HepG2 (cell line): ENCODE results near the gene ZNF783. TPM values are rescaled to one million over a fixed set of nuclear protein-coding genes. Genes with fewer than 3 reads are reported as not detected.

Experiments
- ATAC-seq: fragments of 200-7000 bp; cut with Tn5 transposase; 3 replicates; pipeline ENCODE4 v1.9.1; 2020; ENCODE audit warnings: mild to moderate bottlenecking, moderate library complexity
- BruUV-seq: library from RNA; stranded (reverse); fragments of 400-500 nt; replicated peaks from 2 replicates; lab custom pipeline; 2021; lab: Mats Ljungman, UMichigan
- CTCF ChIA-PET: fragments of 300-600 bp; formaldehyde crosslinking; extraction: SDS; loops from one replicate; lab custom pipeline; 2021; ENCODE audit warnings: low total read pairs, inconsistent platforms, low intra/inter-chr PET ratio; lab: Yijun Ruan, JAX
- POLR2A ChIA-PET: fragments of 350-600 bp; sonication (Branson Sonifier 250); formaldehyde crosslinking; loops from one replicate; lab custom pipeline; 2020; ENCODE audit warnings: antibody characterized with exemption, inconsistent platforms; lab: Yijun Ruan, JAX
- DNase-seq: peaks from one replicate; pipeline ENCODE4 v3.0.0-alpha.2; 2015; ENCODE audit warnings: low spot score
- FAIRE-seq: peaks from 3 replicates; lab custom pipeline; 2011; peaks lifted over from hg19 to GRCh38; lab: Jason Lieb, UNC
- H2AFZ ChIP-seq: one replicate; pipeline ENCODE4 v1.6.1; 2011; ENCODE audit warnings: low read length, inconsistent platforms
- H3K27ac ChIP-seq: fragments of 300-600 bp; 3 replicates; pipeline ENCODE4 v1.8.0; 2011; ENCODE audit warnings: mixed run types, mild to moderate bottlenecking, mixed read lengths, low read length, inconsistent platforms; ENCODE audit not compliant: insufficient read depth; ENCODE audit errors: extremely low read length
- H3K27me3 ChIP-seq, 2 experiments: fragments of 200-600 bp in 1 of 2; 2 replicates in 1 of 2; 3 replicates in 1 of 2; pipeline versions ENCODE4 v1.6.0 to v1.8.0; 2011; ENCODE audit warnings: low read length in 2 of 2, mild to moderate bottlenecking in 2 of 2, moderate library complexity in 2 of 2, inconsistent platforms in 1 of 2; ENCODE audit not compliant: insufficient read depth in 2 of 2, control insufficient read depth in 1 of 2
- H3K36me3 ChIP-seq, 2 experiments: fragments of 200-600 bp in 1 of 2; replicated peaks in 1 of 2; 2 replicates in 1 of 2; 3 replicates in 1 of 2; pipeline versions ENCODE4 v1.5.1 to v1.8.0; 2011; ENCODE audit warnings: low read length in 2 of 2, inconsistent platforms in 1 of 2; ENCODE audit not compliant: insufficient read depth in 2 of 2, control insufficient read depth in 1 of 2
- H3K4me1 ChIP-seq: 2 replicates; pipeline ENCODE4 v1.5.1; 2012; ENCODE audit warnings: low read length, inconsistent platforms; ENCODE audit not compliant: insufficient read depth
- H3K4me2 ChIP-seq: 2 replicates; pipeline ENCODE4 v1.6.0; 2011; ENCODE audit warnings: low read depth, low read length, inconsistent platforms
- H3K4me3 ChIP-seq, 3 experiments: fragments of 200-600 bp in 1 of 3; sonication (generic), shearing (Covaris generic) in 1 of 3; replicated peaks in 1 of 3; 2 replicates each; pipeline ENCODE4 v1.5.1; 2011 to 2016; ENCODE audit warnings: low read length in 3 of 3, inconsistent platforms in 2 of 3, low read depth in 2 of 3, mild to moderate bottlenecking in 2 of 3, control low read depth in 1 of 3, mixed read lengths in 1 of 3; ENCODE audit not compliant: insufficient read depth in 1 of 3
- H3K79me2 ChIP-seq: one replicate; pipeline ENCODE4 v1.6.1; 2011; ENCODE audit warnings: low read length, inconsistent platforms; ENCODE audit not compliant: insufficient read depth
- H3K9ac ChIP-seq: 2 replicates; pipeline ENCODE4 v1.6.0; 2011; ENCODE audit warnings: mild to moderate bottlenecking, low read depth, low read length, inconsistent platforms; ENCODE audit not compliant: insufficient read depth
- H3K9me3 ChIP-seq: 2 replicates; pipeline ENCODE4 v1.5.1; 2012; ENCODE audit warnings: mild to moderate bottlenecking, low read length
- H4K20me1 ChIP-seq: 2 replicates; pipeline ENCODE4 v1.6.0; 2011; ENCODE audit warnings: inconsistent platforms, mild to moderate bottlenecking, low read length, moderate library complexity; ENCODE audit not compliant: insufficient read depth
- ZNF318 ChIP-seq: sonication (generic); formaldehyde crosslinking; IDR thresholded peaks from 2 replicates; pipeline ENCODE4 v1.4.0; 2020; ENCODE audit warnings: mild to moderate bottlenecking, missing genetic modification reagents
- WGBS: methylation state at CpG from one replicate; pipeline ENCODE4 v1.1.6; 2017; ENCODE audit warnings: low lambda C conversion rate; 5-methylcytosine and 5-hydroxymethylcytosine counted together
- in situ Hi-C: cut with HindIII; loops from 2 replicates; pipeline ENCODE4 v1.10.0; 2017; ENCODE audit warnings: low pct_unique_long_range_greater_than_20kb; ENCODE audit not compliant: extremely low pct_ligation_motif_present
- intact Hi-C: fragments of 100-400 bp; cut with micrococcal nuclease; formaldehyde crosslinking; loops from one replicate; pipeline ENCODE4 v1.10.0; 2022; ENCODE audit not compliant: unreplicated experiment
- polyA plus RNA-seq, 8 experiments: library from polyadenylated mRNA; depleted of rRNA in 3 of 8; stranded (reverse) in 7 of 8; unstranded in 1 of 8; fragments of >200 nt; fragmentation: Illumina TruSeq in 4 of 8; extraction: Trizol in 4 of 8; gene quantifications; 2 replicates each; pipeline versions ENCODE4 v1.2.1 to v1.2.3, GENCODE V29; 2011 to 2016; ENCODE audit warnings: low read depth in 4 of 8, missing spikeins in 1 of 8, mixed read lengths in 1 of 8; ENCODE audit not compliant: insufficient read depth in 1 of 8
- total RNA-seq, 5 experiments: library from RNA; depleted of rRNA; stranded (reverse); fragments of >200 nt; fragmentation: Illumina TruSeq; extraction: Trizol; gene quantifications; 2 replicates each; pipeline ENCODE4 v1.2.3, GENCODE V29; 2016; ENCODE audit warnings: low read depth in 1 of 5
- TF ChIP-seq, protein P1 (sequence below): sonication (generic); formaldehyde crosslinking; IDR thresholded peaks from 2 replicates; pipeline ENCODE4 v1.8.0; 2022; ENCODE audit warnings: mild to moderate bottlenecking, missing genetic modification reagents, borderline replicate concordance

The ZNF783 gene
- total and polyA plus RNA-seq, 2 of the 13 experiments (the other 11 are each of a cell fraction or from before 2014, with no cell fraction given) = 4.1 to 5.2 TPM

GRCh38 chr7:149287622-149288021 is 25.6 kb downstream of the ZNF783 start (continued):
- no peak for TF ChIP-seq ZNF318

GRCh38 chr7:149289262-149289661 is 27.3 kb downstream of the ZNF783 start:
- no peak for FAIRE-seq
- H3K9ac ChIP-seq = no peak overlapping the region
- POLR2A ChIA-PET = no interaction called here
- no peaks in the 10 kb centered on the region for H3K4me1 ChIP-seq
- in situ Hi-C loops = no loop called here
- CTCF ChIA-PET = no interaction called here
- 97% methylated on average over 4 of the region's 8 CpGs for WGBS
- ATAC-seq = no peak
- peaks cover 2 to 3% of the 10 kb centered on the region in 2 experiments; a peak in 3 of 5 replicates for H3K36me3 ChIP-seq
- no peaks in the 10 kb centered on the region for H3K9me3 ChIP-seq
- DNase-seq = no peak
- no peaks in the 10 kb centered on the region for H3K27me3 ChIP-seq
- no peaks in the 10 kb centered on the region for H4K20me1 ChIP-seq
- H3K4me2 ChIP-seq = no peak overlapping the region
- H3K27ac ChIP-seq = no peak overlapping the region
- no peak overlapping the region for H2AFZ ChIP-seq
- H3K4me3 ChIP-seq = no peak overlapping the region
- TF ChIP-seq, protein P1, sequence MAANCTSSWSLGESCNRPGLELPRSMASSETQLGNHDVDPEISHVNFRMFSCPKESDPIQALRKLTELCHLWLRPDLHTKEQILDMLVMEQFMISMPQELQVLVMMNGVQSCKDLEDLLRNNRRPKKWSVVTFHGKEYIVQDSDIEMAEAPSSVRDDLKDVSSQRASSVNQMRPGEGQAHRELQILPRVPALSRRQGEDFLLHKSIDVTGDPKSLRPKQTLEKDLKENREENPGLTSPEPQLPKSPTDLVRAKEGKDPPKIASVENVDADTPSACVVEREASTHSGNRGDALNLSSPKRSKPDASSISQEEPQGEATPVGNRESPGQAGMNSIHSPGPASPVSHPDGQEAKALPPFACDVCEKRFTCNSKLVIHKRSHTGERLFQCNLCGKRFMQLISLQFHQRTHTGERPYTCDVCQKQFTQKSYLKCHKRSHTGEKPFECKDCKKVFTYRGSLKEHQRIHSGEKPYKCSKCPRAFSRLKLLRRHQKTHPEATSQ (CRISPR knock-in tag) = no peak
- intact Hi-C loops = no loop called here
- BruUV-seq = no TSS peak
- H3K79me2 ChIP-seq = no peaks in the 10 kb centered on the region
